Left cardiac atrium (tissue), 4 donors: ENCODE data around the gene GPC6. TPM values are rescaled to one million over a fixed set of nuclear protein-coding genes. Genes with fewer than 3 reads are reported as not detected.

Experiments used
- ATAC-seq, 2 donors: fragments of 200-7000 bp; cut with Tn5 transposase; one replicate each; pipeline ENCODE4 v1.9.1; 2020; ENCODE audit warnings: mild to moderate bottlenecking in 2 of 2, moderate library complexity in 2 of 2
- DNase-seq: peaks from one replicate; pipeline ENCODE4 v3.0.0-alpha.2; 2020
- intact Hi-C, 2 donors: fragments of 100-400 bp; cut with DNase I; formaldehyde crosslinking; loops; one replicate each; pipeline versions ENCODE4 v1.14.1 to v1.15.1; 2022 to 2023
- total RNA-seq, 2 donors: library from RNA; stranded (reverse); fragmentation: NEBNext Ultra II Directional; extraction: Animal tissue kit (Norgen Biotek cat#: 25700); gene quantifications; one replicate each; pipeline ENCODE4 v1.2.1, GENCODE V29; 2021
- donor health status: DM: no; HTN: yes; CAD: no.
- donor health status: DM: no; HTN: yes; CAD: no; lungs with severe emphysema.
- donor health status: DM: yes; HTN: yes; CAD: no.
- donor health status: Dilated cardiomyopathy.

The GPC6 gene
- total RNA-seq, 2 donors from 2014 or later, result 2.8 to 5.4 TPM

GRCh38 chr13:93814658-93815057 is 588.1 kb downstream of the GPC6 start:
- DNase-seq, result no peak
- intact Hi-C loops, result no loop called here
- ATAC-seq, result no peak

- ATAC-seq, result no peak
- no peak for DNase-seq
- intact Hi-C loops, result no loop called here
Measured at GRCh38 chr13:93818345-93818744, 591.7 kb downstream of the GPC6 start.

- ATAC-seq (no peak), DNase-seq (no peak)
- intact Hi-C loops, result no loop called here
Measured at GRCh38 chr13:93819331-93819890, 592.8 kb downstream of the GPC6 start.

- no peak for ATAC-seq
- intact Hi-C loops, result no loop called here
- no peak for DNase-seq
Measured at GRCh38 chr13:93824286-93824685, 597.7 kb downstream of the GPC6 start.

- DNase-seq, result no peak
- intact Hi-C loops, result no loop called here
- no peak for ATAC-seq
Measured at GRCh38 chr13:93834051-93834450, 607.4 kb downstream of the GPC6 start.

- ATAC-seq (no peak), DNase-seq (no peak)
- intact Hi-C loops, result no loop called here
Measured at GRCh38 chr13:93843082-93843481, 616.5 kb downstream of the GPC6 start.

GRCh38 chr13:93847162-93847561 is 620.6 kb downstream of the GPC6 start:
- intact Hi-C loops, result no loop called here
- DNase-seq (no peak), ATAC-seq (no peak)

GRCh38 chr13:93848247-93848646 is 621.6 kb downstream of the GPC6 start:
- no peak for ATAC-seq
- DNase-seq, result no peak
- intact Hi-C loops, result no loop called here

GRCh38 chr13:93851236-93851635 is 624.6 kb downstream of the GPC6 start:
- ATAC-seq (no peak), DNase-seq (no peak)
- intact Hi-C loops, result no loop called here

- intact Hi-C loops, result no loop called here
- ATAC-seq (no peak), DNase-seq (no peak)
Measured at GRCh38 chr13:93853912-93854311, 627.3 kb downstream of the GPC6 start.

GRCh38 chr13:93857126-93857525 is 630.5 kb downstream of the GPC6 start:
- no peak for ATAC-seq
- intact Hi-C loops, result no loop called here

GRCh38 chr13:93859716-93860115 is 633.1 kb downstream of the GPC6 start:
- ATAC-seq (no peak), DNase-seq (no peak)
- intact Hi-C loops, result no loop called here

More at GRCh38 chr13:93857126-93857525, 630.5 kb downstream of the GPC6 start:
- DNase-seq, result no peak

- peak; percentile 70 to 97 for ATAC-seq
Measured at GRCh38 chr13:93861818-93862217, 635.2 kb downstream of the GPC6 start.

GRCh38 chr13:93862259-93862658 is 635.7 kb downstream of the GPC6 start:
- DNase-seq, result no peak
- peak in 1 of 2 donors; percentile 54 for ATAC-seq
- intact Hi-C loops, result no loop called here

More at GRCh38 chr13:93861818-93862217, 635.2 kb downstream of the GPC6 start:
- intact Hi-C loops, result no loop called here
- DNase-seq, result peak; percentile 23

- no peak for ATAC-seq
- intact Hi-C loops, result no loop called here
- no peak for DNase-seq
Measured at GRCh38 chr13:93865235-93865634, 638.6 kb downstream of the GPC6 start.

- no peak for DNase-seq
- no peak for ATAC-seq
- intact Hi-C loops, result no loop called here
Measured at GRCh38 chr13:93867481-93867880, 640.9 kb downstream of the GPC6 start.

GRCh38 chr13:93872376-93872775 is 645.8 kb downstream of the GPC6 start:
- intact Hi-C loops, result no loop called here
- DNase-seq (no peak), ATAC-seq (no peak)

GRCh38 chr13:93872786-93873347 is 646.3 kb downstream of the GPC6 start:
- DNase-seq, result no peak
- intact Hi-C loops, result no loop called here
- no peak for ATAC-seq

- intact Hi-C loops, result no loop called here
- ATAC-seq, result no peak
- no peak for DNase-seq
Measured at GRCh38 chr13:93875547-93875946, 648.9 kb downstream of the GPC6 start.

- intact Hi-C loops, result no loop called here
- DNase-seq (no peak), ATAC-seq (no peak)
Measured at GRCh38 chr13:93876236-93876635, 649.6 kb downstream of the GPC6 start.

GRCh38 chr13:93878675-93879074 is 652.1 kb downstream of the GPC6 start:
- no peak for ATAC-seq
- DNase-seq, result no peak
- intact Hi-C loops, result no loop called here
